ENCODE data around the gene SERTAD2.
A peak's percentile ranks its signal among the peaks of the same experiment; 100 is the strongest.

GRCh38 chr2:64654063-64654811, 524 bp upstream of the SERTAD2 start:
- TF ChIP-seq CTCF (IDR thresholded peaks at IDR 0.05), result peak in 1 of 3 donors; percentile 18
- TF ChIP-seq POLR2AphosphoS5 (IDR thresholded peaks at IDR 0.05), result peak; percentile 52 to 95 (median 80)
